ENCODE measurements around the gene NTM. TPM values are rescaled to one million over a fixed set of nuclear protein-coding genes. Genes with fewer than 3 reads are reported as not detected.

Gene NTM
- total RNA-seq, 1 donor from 2014 or later, result 92.1 TPM

DNA sequence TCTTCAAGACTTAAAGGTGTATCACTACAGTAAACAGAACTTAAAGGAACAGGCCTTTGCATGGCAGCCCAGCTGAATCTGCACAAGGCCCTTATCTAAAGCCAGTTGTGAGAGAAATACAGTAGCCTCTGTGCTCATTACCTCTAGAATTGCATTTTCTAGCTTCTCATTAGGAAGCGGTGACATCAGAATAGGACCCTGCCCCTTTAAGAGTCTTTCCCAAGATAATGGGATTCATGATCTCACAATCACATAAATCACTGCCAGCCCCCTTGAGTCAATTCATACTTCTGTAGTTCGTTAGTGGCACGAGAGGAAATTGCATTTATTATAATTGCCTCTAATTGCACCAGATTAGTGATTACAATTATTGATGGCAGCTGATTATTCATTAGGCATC lies 170.3 kb downstream of the NTM start:
- H3K4me3 Mint-ChIP-seq (ENCODE audit: unreplicated experiment), result no peak overlapping the region
- H3K4me1 Mint-ChIP-seq (ENCODE audit: low read depth), result no peaks in the 10 kb centered on the region
- no peak overlapping the region for H3K27ac Mint-ChIP-seq (ENCODE audit: unreplicated experiment)
- peaks cover 11% of the 10 kb centered on the region for H3K9me3 Mint-ChIP-seq (ENCODE audit: low read depth)
- TF ChIP-seq, protein P1, sequence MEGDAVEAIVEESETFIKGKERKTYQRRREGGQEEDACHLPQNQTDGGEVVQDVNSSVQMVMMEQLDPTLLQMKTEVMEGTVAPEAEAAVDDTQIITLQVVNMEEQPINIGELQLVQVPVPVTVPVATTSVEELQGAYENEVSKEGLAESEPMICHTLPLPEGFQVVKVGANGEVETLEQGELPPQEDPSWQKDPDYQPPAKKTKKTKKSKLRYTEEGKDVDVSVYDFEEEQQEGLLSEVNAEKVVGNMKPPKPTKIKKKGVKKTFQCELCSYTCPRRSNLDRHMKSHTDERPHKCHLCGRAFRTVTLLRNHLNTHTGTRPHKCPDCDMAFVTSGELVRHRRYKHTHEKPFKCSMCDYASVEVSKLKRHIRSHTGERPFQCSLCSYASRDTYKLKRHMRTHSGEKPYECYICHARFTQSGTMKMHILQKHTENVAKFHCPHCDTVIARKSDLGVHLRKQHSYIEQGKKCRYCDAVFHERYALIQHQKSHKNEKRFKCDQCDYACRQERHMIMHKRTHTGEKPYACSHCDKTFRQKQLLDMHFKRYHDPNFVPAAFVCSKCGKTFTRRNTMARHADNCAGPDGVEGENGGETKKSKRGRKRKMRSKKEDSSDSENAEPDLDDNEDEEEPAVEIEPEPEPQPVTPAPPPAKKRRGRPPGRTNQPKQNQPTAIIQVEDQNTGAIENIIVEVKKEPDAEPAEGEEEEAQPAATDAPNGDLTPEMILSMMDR (IDR thresholded peaks at IDR 0.05), result no peak
- no peak for DNase-seq (ENCODE audit: low spot score)
- no peaks in the 10 kb centered on the region for H3K36me3 Mint-ChIP-seq (ENCODE audit: low read depth)
- H3K27me3 Mint-ChIP-seq (ENCODE audit: low read depth), result peaks cover 45% of the 10 kb centered on the region

DNA sequence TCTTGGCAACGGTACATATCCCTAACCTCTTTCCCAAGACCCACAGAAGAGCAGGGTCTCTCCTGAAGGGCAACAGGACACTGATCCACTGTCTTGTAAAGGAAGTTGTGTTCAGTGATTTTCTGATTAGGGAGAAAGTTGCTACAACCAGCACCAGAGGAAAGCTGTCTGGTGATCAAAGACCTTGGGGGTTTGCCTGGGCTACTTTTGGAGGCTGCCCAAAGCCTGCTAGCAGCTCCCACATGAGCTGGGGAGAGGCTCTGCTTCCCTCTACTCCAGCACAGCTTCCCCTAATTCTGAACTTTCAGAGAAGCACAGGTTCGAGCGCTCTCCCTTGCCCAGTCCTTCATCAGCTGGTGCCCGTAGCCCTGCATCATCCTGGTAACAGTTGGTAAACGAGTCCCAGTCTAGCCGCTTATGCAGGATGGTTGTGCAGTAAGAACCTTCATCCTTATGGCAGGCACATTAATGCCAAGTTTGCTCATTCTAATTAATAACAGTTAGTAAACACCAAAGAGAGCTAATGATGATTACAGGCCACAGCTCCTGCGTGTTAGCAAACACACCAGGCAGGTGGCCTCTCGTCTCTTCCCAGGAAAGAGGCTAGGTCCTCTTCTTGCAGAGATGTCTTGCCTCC lies 173.1 kb downstream of the NTM start:
- Mint-ChIP-seq H3K9me3 (ENCODE audit: low read depth) (peaks cover 11% of the 10 kb centered on the region), H3K4me3 (ENCODE audit: unreplicated experiment) (no peak overlapping the region), H3K27ac (ENCODE audit: unreplicated experiment) (no peak overlapping the region), H3K27me3 (ENCODE audit: low read depth) (peaks cover 38% of the 10 kb centered on the region), H3K4me1 (ENCODE audit: low read depth) (peaks cover 2% of the 10 kb centered on the region), H3K36me3 (ENCODE audit: low read depth) (no peaks in the 10 kb centered on the region)
- TF ChIP-seq, protein P1 (IDR thresholded peaks at IDR 0.05), result no peak
- DNase-seq (ENCODE audit: low spot score), result no peak

- H3K4me1 Mint-ChIP-seq (ENCODE audit: low read depth), result peaks cover 2% of the 10 kb centered on the region
- no peaks in the 10 kb centered on the region for H3K36me3 Mint-ChIP-seq (ENCODE audit: low read depth)
- no peak overlapping the region for H3K27ac Mint-ChIP-seq (ENCODE audit: unreplicated experiment)
- H3K4me3 Mint-ChIP-seq (ENCODE audit: unreplicated experiment), result no peak overlapping the region
- TF ChIP-seq, protein P1 (IDR thresholded peaks at IDR 0.05), result no peak
- H3K9me3 Mint-ChIP-seq (ENCODE audit: low read depth), result peaks cover 11% of the 10 kb centered on the region
- no peak for DNase-seq (ENCODE audit: low spot score)
- H3K27me3 Mint-ChIP-seq (ENCODE audit: low read depth), result peaks cover 34% of the 10 kb centered on the region
Observed at GRCh38 chr11:131544591-131544990, 174.2 kb downstream of the NTM start.

- peaks cover 2% of the 10 kb centered on the region for H3K4me1 Mint-ChIP-seq (ENCODE audit: low read depth)
- H3K9me3 Mint-ChIP-seq (ENCODE audit: low read depth), result peaks cover 6% of the 10 kb centered on the region
- TF ChIP-seq, protein P1 (IDR thresholded peaks at IDR 0.05), result no peak
- no peak overlapping the region for H3K27ac Mint-ChIP-seq (ENCODE audit: unreplicated experiment)
- no peak overlapping the region for H3K4me3 Mint-ChIP-seq (ENCODE audit: unreplicated experiment)
- H3K27me3 Mint-ChIP-seq (ENCODE audit: low read depth), result peaks cover 40% of the 10 kb centered on the region
- no peaks in the 10 kb centered on the region for H3K36me3 Mint-ChIP-seq (ENCODE audit: low read depth)
- no peak for DNase-seq (ENCODE audit: low spot score)
Observed at GRCh38 chr11:131546218-131546895, 175.9 kb downstream of the NTM start.

- DNase-seq (ENCODE audit: low spot score), result no peak
- no peaks in the 10 kb centered on the region for H3K36me3 Mint-ChIP-seq (ENCODE audit: low read depth)
- H3K27me3 Mint-ChIP-seq (ENCODE audit: low read depth), result peaks cover 48% of the 10 kb centered on the region
- no peak overlapping the region for H3K4me3 Mint-ChIP-seq (ENCODE audit: unreplicated experiment)
- H3K4me1 Mint-ChIP-seq (ENCODE audit: low read depth), result peaks cover 2% of the 10 kb centered on the region
- TF ChIP-seq, protein P1 (IDR thresholded peaks at IDR 0.05), result no peak
- no peak overlapping the region for H3K27ac Mint-ChIP-seq (ENCODE audit: unreplicated experiment)
- no peaks in the 10 kb centered on the region for H3K9me3 Mint-ChIP-seq (ENCODE audit: low read depth)
Observed at GRCh38 chr11:131549099-131549498, 178.7 kb downstream of the NTM start.
